ENCODE measurements around the gene NPLOC4.

Gene NPLOC4

GRCh38 chr17:81563861-81564586, 72.9 kb downstream of the NPLOC4 start:
- no peak for DNase-seq

- no peak for DNase-seq
These were observed 75.4 kb downstream of the NPLOC4 start for GRCh38 chr17:81561494-81561885.

DNA sequence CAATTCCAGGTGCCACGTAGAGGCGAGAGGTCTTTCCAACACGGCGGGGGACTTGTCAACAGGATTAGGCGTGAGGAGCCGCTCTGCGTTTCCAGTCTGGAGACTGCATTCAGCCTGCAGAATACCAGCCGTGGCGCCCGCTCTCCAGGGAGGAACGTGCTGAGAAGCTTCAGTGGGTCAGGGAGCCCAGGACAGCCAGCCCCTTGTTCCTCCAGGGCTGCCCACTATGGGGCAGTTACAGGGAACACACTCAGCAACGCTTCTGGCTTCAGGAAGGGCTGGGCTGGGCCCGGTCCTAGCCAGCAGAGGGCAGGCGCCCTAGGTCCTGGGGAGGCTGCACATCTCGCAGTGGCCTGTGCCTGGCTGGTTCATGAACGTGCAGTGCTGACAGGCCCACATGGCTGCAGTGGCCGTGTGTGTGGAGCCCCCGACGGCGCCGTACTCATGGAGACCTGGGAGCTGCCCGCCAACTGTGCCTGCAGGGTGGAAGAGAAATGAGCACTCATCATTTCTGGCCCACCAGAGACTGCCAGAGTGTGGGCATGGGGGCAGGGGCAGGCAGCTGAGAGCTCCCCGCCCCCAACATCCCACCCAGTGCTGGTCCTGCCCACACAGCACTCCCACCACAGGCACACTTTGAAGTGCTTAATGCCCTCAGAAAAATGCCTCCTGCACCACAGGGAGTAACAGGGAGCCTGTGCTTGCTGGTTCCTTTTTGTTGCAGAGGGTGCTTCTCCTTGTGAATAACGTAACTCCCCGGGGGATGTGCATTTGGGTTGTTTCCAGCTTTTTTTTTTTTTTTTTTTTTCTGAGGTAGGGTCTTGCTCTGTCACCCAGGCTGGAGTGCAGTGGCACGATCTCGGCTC, 77.7 kb downstream of the NPLOC4 start:
- no peak for DNase-seq

- no peak for DNase-seq
These were observed 78.8 kb downstream of the NPLOC4 start for GRCh38 chr17:81558115-81558468.

- DNase-seq = no peak
These were observed 79.4 kb downstream of the NPLOC4 start for GRCh38 chr17:81557276-81558114.

DNA sequence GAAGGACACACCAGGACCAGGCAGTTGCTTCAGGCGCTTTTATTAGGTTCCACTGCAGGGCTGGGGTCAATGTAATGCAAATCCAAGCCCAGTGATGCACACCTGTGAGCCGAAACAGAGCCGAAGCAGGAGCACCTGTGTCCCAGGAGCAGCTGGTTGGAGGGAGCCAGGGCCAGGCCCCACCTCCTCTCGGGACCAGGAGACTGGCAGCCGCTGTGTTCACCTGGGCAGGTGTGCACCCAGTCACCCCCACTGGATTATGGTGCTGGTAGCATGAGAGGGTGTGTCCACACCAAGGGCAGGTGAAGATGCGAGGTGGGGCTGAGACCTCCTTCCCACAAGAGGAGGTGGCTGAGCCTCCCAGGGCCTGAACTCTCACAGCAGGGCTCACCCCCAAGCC, 80.0 kb downstream of the NPLOC4 start:
- no peak for DNase-seq

DNA sequence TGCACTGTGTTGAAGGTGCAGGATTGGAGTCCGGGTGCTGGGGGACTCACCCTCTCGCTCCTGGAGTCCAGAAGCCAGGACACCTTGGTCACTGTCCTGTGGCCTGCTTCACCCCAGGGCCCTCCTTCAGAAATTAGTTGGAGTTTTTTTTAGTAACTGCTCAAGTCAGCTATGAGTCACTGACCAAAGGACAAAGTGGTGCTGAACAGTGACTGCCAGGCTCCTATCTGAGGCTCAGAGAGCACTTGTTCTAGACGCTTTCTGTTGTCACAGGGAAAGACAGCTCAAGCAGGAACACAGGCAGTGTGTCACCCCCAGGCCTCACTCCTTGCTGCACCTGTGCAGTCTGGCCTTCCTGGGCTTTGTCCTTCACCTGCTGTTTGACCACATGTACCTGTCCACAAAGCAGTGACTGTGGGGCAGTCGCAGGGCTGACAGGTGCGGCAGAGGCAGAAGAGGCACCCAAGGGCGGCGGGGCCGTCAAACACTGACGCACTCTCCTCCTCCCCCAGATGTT, 80.7 kb downstream of the NPLOC4 start:
- no peak for DNase-seq

- peak; percentile 49 for DNase-seq
These were observed 83.2 kb downstream of the NPLOC4 start for GRCh38 chr17:81553616-81554181.

GRCh38 chr17:81553018-81553615, 83.8 kb downstream of the NPLOC4 start:
- DNase-seq = peak; percentile 82

- peak; percentile 48 for DNase-seq
These were observed 84.5 kb downstream of the NPLOC4 start, which contains the start of gene FAAP100 for GRCh38 chr17:81552244-81553017. TSS of gene FAAP100 (minus strand) at chr17:81552353. CDS start at chr17:81552330, 23 bp downstream.

DNA sequence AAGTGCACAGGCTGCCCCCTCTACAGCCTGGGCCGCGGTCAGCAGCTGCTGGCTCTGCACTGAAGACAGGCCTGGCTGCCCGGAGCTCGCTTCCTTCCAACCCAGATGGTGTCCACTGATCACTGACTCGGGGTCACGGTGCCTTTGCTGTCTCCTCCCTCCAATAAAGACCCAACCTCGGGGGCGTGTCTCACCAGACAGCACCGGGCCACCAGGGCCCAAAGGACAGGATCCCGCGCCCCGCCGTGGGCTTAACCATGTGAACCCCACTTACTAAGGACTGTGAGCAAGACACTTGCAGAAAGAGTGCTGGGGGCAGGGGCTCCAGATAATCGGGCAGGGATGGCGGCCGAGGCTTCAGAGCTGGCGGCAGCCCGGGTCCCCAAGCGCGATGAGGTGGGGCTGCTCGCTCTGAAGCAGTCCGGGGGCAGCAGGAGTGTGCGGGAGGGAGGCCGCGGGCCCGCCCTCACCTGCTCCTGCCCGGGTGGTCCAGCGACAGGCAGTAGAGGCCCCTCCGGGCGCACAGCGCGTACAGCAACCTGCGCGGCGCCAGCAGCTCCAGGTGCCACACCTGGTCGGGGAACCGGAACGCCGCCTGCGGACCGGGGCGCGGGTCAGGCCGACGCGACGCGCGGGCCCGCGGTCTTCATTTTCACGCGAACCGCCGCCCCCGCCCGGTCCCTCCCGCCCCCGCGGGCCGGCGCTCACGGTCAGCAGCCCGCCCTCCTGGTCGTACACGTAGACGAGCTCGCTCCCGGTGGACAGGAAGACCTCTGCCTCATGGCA, 85.3 kb downstream of the NPLOC4 start:
- no peak for DNase-seq

- DNase-seq = no peak
These were observed 86.0 kb downstream of the NPLOC4 start for GRCh38 chr17:81550830-81551457.

DNA sequence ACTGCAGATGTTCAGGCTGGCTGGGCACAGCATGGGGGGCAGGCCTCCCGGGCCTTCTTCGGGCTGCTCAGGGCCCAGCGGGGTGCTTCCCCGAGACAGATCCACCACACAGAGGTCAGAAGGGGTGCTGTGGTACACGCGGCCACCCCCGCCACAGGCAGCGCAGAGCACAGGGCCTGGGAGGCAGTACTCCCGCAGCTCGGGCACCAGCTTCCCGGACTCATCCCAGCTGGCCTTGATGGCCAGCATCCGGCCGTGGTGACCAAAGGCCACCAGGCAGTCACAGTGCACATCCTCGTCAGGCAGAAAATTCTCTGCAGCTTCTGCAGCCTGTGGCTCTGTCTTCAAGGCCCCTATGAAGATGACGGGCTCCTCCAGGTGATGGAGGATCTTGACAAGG, 86.6 kb downstream of the NPLOC4 start:
- DNase-seq = no peak

GRCh38 chr17:81549826-81550225, 87.1 kb downstream of the NPLOC4 start:
- DNase-seq = no peak

DNA sequence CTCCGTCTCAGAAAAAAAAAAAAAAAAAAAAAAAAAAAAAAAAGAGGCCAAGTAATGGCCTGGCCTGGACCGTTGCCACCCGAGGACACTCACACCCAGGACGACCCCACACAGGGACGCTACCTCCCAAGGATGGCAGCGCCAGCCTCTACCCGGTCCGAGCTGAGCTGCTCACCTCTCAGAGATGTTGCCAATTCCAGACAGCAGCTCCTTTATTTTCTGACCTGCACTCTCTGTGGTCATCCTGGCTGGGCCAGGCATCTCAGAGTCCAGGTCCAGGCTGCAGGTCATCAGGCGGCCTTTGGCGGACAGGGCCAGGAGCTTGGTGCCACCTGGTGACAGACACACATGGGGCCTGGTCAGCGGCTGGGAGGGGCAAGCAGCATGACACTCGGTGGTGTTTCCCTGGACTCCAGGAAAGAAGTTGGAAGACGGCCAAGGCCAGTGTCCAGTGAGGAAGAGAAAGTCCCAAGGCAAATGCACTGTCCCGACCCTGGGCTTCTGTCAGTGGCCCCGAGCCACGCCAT, 87.8 kb downstream of the NPLOC4 start:
- DNase-seq = no peak

DNA sequence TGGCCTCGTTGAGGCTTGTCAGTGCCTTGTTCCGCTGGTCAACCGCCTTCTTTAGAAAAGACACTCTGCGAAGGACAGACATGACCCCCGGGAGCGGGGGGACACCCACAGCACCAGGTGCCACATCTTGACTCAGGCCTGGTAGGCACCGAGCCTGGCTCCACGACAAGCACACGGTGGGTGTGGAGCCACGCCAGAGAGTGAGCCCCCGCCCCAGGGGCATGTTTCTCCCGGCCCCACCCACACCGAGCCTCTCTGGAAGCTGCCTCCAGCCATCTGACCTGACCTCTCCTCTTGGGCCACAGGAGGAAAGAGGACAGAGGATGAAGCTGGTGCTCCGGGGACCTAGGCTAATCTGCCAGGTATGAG, 89.3 kb downstream of the NPLOC4 start:
- DNase-seq = no peak

- DNase-seq = no peak
These were observed 89.9 kb downstream of the NPLOC4 start for GRCh38 chr17:81546906-81547613.

GRCh38 chr17:81545160-81545949, 91.6 kb downstream of the NPLOC4 start:
- DNase-seq = no peak

Measured in NCI-H1092 (cell line).